Suprapubic skin (tissue), 3 donors: ENCODE results near the gene CFAP107.
"Not testable (repeated sequence)": the region's sequence is repeated elsewhere in the genome, so short reads cannot be mapped to it uniquely, and the experiment has no call there.

ENCODE experiments used
- CTCF ChIP-seq, 2 donors: fragments of 200-600 bp in 1 of 2; fragments of 450-650 bp in 1 of 2; sonication (generic) in 1 of 2; IDR thresholded peaks; one replicate each; pipeline ENCODE4 v1.5.1; 2016 to 2019; ENCODE audit warnings: antibody characterized with exemption in 2 of 2, mild to moderate bottlenecking in 1 of 2, moderate library complexity in 1 of 2
- EP300 ChIP-seq: sonication (generic); formaldehyde crosslinking; IDR thresholded peaks from one replicate; pipeline ENCODE4 v1.6.1; 2017; ENCODE audit warnings: antibody characterized with exemption
- POLR2A ChIP-seq, 2 donors: fragments of 450-650 bp; IDR thresholded peaks; one replicate each; pipeline ENCODE4 v1.6.1; 2017; ENCODE audit warnings: antibody characterized with exemption in 2 of 2, mild to moderate bottlenecking in 2 of 2, moderate library complexity in 2 of 2

GRCh38 chr1:12783783-12784182, 37.8 kb downstream of the CFAP107 start:
- TF ChIP-seq CTCF (IDR thresholded peaks at IDR 0.05); EP300; POLR2A (IDR thresholded peaks at IDR 0.05): not testable (repeated sequence)
